IgD-negative memory B cell (primary cell): ENCODE data around the gene NAGK. TPM values are rescaled to one million over a fixed set of nuclear protein-coding genes. Genes with fewer than 3 reads are reported as not detected.
"Not testable (repeated sequence)": the region's sequence is repeated elsewhere in the genome, so short reads cannot be mapped to it uniquely, and the experiment has no call there.

Experiments
- H3K27ac Mint-ChIP-seq, 3 donors: one replicate each; pipeline ENCODE4 v1.8.0; 2020 to 2022; ENCODE audit warnings: mild to moderate bottlenecking in 3 of 3, mixed read lengths in 3 of 3, moderate library complexity in 1 of 3
- H3K27me3 Mint-ChIP-seq: one replicate; pipeline ENCODE4 v1.8.0; 2021; ENCODE audit warnings: mixed read lengths
- H3K36me3 Mint-ChIP-seq: one replicate; pipeline ENCODE4 v1.8.0; 2020; ENCODE audit warnings: mild to moderate bottlenecking, mixed read lengths
- H3K4me1 Mint-ChIP-seq, 3 donors: one replicate each; pipeline ENCODE4 v1.8.0; 2020 to 2022; ENCODE audit warnings: mixed read lengths in 3 of 3, mild to moderate bottlenecking in 1 of 3
- H3K4me3 Mint-ChIP-seq, 4 donors: one replicate each; pipeline ENCODE4 v1.8.0; 2020 to 2022; ENCODE audit warnings: mild to moderate bottlenecking in 4 of 4, mixed read lengths in 4 of 4, moderate library complexity in 3 of 4
- H3K9me3 Mint-ChIP-seq, 3 donors: one replicate each; pipeline ENCODE4 v1.8.0; 2020 to 2021; ENCODE audit warnings: mixed read lengths in 3 of 3, mild to moderate bottlenecking in 1 of 3
- polyA plus RNA-seq: library from polyadenylated mRNA; unstranded; fragments of 300-500 nt; fragmentation: Illumina TruSeq; gene quantifications from one replicate; pipeline ENCODE4 v1.2.3, GENCODE V29; 2021

The NAGK gene
- polyA plus RNA-seq, result 121 TPM

DNA sequence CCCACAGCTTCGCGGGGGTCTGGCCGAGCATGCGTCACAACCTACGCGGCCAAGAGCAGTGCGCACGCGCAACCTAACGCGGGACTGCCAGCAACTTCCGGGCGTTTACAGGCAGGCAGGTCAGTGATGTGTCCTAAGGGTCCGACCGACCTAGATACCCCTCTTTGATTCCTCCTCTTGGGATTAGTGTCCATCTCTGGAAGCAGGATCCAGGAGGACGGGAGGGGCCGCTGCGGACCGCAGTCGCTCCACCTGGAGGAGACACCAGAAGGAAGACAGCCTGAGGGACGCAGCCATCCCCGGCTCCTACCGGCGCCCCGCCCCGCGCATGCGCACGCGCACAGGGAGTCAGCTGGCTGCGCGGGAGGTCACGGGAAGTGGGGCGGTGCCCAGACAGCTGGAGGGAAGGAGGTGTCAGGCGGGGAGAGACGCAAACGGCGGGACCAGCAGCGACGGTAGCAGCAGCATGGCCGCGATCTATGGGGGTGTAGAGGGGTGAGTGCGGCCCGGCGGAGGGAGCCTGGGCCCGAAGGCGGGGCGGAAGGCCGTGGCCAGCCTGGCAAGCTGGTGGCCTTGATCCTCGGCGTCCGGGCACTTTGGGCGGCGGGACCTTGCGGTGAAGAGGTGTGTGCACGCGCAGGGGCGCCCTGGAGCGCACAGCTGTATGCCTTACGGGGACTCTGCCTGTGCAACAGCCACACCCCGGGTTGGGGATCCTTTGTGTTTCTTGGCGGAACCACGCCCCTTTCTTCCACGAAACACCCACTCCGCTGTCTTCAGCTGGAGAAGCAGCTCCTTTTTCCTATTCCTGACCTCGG lies at the start of gene NAGK:
TSS of gene NAGK (plus strand) at position 431 of the 818 bp plus-strand sequence. CDS start at position 467, 36 bp downstream.
- Mint-ChIP-seq H3K36me3 (no peaks in the 10 kb centered on the region), H3K27me3 (no peaks in the 10 kb centered on the region), H3K4me1 (peaks cover 48 to 69% (median 58%) of the 10 kb centered on the region in 3 donors), H3K27ac (peak within 1 kb of the TSS; percentile 93 to 100 (median 98)), H3K4me3 (peak within 1 kb of the TSS; percentile 84 to 99 (median 97)), H3K9me3 (no peaks in the 10 kb centered on the region)

DNA sequence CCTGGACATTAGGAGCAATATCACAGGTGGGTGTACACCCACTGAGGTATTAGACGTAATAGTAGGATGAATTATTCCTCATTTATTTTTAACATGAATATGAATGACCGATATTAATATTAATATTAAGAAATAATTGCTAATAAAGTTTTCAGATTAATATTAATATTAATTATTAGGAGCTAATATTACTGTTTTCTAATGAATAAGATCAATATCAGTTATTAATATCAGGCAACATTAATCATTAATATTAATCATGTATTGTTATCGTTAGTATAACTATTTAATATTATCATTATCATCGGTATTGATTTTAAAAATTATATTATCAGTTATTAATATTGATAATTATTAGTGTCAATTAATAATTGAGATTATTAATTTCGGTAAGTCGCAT lies 48.5 kb upstream of the NAGK start:
- not testable (repeated sequence) for H3K27me3 Mint-ChIP-seq, H3K9me3 Mint-ChIP-seq, H3K4me1 Mint-ChIP-seq, H3K36me3 Mint-ChIP-seq, H3K4me3 Mint-ChIP-seq
- H3K27ac Mint-ChIP-seq, result peak overlapping the region in 1 of 3 donors; percentile 39

DNA sequence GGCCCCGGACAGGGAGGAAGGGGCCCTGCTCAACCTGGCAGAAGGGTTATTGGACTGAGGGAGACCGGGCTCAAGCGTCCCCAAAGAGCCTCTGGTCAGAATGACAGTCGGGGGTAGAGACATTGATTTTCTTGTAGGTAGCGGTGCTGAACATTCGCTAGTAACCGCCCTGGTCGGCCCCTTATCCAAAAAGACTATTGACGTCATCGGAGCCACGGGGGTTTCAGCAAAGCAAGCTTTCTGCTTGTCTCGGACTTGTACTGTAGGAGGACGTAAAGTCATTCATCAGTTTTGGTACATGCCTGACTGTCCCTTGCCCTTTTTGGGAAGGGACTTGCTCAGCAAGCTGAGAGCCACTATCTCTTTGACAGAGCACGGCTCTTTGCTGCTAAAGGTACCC lies 47.1 kb upstream of the NAGK start:
- not testable (repeated sequence) for H3K4me3 Mint-ChIP-seq, H3K9me3 Mint-ChIP-seq, H3K27me3 Mint-ChIP-seq, H3K27ac Mint-ChIP-seq, H3K36me3 Mint-ChIP-seq, H3K4me1 Mint-ChIP-seq

DNA sequence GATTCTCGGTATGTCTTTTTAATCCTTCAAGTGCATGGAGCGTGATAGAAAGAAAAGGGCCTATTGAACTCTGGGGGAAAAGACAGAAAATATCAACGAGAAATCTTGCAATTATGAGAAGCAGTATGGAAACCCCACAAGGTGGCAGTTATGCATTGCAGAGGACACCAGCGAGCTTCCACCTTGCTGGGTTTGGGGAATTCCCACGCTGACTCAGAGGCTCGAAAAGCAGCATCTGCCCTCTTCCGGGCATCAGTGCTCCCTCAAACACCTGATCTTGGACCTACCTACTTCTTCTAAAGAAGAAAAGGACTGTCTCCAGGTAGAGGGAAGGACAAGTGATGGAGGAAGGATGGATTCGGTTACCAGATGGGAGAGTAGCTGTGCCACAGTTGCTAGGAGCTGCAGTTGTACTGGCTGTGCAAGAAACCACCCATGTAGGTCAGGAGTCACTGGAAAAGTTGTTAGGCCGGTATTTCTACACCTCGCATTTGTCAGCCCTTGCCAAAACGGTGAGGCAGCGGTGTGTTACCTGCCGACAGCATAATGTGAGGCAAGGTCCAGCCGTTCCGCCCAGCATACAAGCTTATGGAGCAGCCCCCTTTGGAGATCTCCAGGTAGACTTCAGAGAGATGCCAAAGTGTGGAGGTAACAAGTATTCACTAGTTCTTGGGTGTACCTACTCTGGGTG lies 44.8 kb upstream of the NAGK start:
- H3K4me1 Mint-ChIP-seq, H3K27me3 Mint-ChIP-seq, H3K36me3 Mint-ChIP-seq, H3K4me3 Mint-ChIP-seq, H3K9me3 Mint-ChIP-seq, H3K27ac Mint-ChIP-seq: not testable (repeated sequence)

DNA sequence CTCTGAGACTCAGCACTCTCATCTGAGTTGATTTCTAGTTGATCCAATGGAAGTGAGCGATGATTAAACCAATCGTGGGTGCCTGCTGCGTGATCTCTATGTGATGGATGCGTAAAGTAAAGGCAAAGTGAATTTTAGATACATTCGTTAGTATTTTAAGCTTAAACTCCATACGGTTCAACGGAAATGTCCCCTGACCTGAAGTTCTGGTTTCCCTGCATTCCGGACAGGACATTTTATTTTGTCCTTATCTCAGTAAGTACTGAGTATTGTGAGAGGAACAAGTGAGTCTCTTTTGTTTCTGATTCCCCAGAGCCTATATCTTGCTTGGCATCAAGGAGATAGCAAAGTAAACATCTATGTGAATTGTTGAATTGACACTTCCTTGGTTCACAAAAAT lies 32.2 kb upstream of the NAGK start:
- H3K4me1 Mint-ChIP-seq, H3K27ac Mint-ChIP-seq, H3K4me3 Mint-ChIP-seq, H3K36me3 Mint-ChIP-seq, H3K9me3 Mint-ChIP-seq: not testable (repeated sequence)
- H3K27me3 Mint-ChIP-seq, result peaks cover 15% of the 10 kb centered on the region

DNA sequence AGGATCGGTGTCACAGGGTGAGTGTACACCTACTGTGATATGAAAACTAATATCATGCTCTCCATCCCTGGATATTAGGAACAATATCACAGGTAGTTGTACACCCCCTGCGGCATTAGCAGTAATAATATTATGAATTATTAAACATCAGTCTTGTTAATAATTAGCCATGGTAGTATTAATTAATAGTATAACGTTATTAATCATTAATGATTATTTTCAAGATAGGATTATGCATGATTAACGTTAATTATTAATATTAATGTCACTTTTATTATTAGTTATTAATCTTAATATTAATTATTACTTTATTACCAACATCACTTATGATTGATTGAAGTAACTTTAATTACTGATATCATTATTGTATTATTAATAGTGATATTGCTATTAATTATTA lies 26.2 kb upstream of the NAGK start:
- Mint-ChIP-seq H3K9me3 (no peaks in the 10 kb centered on the region), H3K27ac (no peak overlapping the region), H3K4me3 (no peak overlapping the region), H3K36me3 (no peaks in the 10 kb centered on the region), H3K27me3 (peaks cover 6% of the 10 kb centered on the region), H3K4me1 (no peaks in the 10 kb centered on the region)

DNA sequence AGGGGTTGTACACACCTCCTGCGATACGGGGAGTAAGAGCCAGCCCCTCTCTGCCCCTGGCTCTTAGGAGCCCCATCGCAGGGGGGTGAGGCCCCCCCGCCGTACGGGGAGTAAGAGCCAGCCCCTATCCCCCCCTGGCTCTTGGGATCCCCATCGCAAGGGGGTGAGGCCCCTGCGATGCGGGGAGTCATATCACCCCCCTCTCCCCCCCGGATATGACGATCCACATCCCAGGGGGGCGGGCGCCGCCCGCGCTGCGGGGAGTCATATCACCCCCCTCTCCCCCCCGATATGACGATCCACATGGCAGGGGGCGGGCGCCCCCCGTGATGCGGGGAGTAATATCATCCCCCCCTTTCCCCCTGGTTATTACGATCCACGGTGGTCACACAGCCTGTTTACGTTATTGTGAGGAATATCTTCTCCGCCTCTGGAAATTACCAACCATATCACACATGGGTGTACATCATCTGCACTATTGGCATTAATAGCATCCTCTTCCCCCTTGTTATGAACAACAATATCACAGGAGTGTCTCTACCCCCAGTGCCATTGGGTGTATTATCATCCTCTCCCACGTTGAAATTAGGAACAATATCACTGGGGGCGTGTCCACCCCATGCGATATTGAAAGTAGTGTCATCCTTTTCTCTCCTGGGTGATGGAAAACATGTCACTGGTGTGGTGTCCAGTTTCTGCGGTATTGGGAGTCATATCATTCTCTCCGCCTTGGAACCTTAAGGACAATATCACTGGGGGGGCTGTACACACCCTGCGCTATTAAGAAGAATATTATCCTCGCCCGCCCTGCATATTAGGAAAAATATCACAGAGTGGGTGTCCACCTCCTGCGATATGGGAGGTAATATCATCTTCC lies 24.7 kb upstream of the NAGK start:
- H3K36me3 Mint-ChIP-seq, result no peaks in the 10 kb centered on the region
- H3K27me3 Mint-ChIP-seq, result peaks cover 6% of the 10 kb centered on the region
- no peak overlapping the region for H3K27ac Mint-ChIP-seq
- H3K4me3 Mint-ChIP-seq, result no peak overlapping the region
- no peaks in the 10 kb centered on the region for H3K4me1 Mint-ChIP-seq
- no peaks in the 10 kb centered on the region for H3K9me3 Mint-ChIP-seq

DNA sequence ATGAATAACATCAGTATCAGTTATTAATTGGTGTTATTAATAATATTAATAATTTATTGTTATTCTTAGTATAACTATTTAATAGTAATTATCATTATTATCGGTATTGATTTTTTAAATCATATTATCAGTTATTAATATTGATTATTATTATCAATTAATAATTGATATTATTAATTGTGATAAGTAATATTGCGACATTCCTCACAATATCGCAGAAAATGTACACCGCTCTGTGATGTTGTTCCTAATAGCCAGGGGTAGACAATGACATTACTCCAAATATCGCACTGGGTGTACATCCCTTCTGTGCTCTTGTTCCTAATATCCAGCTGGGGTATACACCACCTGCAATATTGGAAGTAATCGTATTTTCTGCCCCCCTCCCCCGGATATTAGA lies 23.3 kb upstream of the NAGK start:
- Mint-ChIP-seq H3K27ac (no peak overlapping the region), H3K27me3 (peaks cover 6% of the 10 kb centered on the region), H3K4me3 (no peak overlapping the region), H3K36me3 (no peaks in the 10 kb centered on the region), H3K4me1 (peaks cover 5 to 7% (median 6%) of the 10 kb centered on the region in 3 donors), H3K9me3 (no peaks in the 10 kb centered on the region)

DNA sequence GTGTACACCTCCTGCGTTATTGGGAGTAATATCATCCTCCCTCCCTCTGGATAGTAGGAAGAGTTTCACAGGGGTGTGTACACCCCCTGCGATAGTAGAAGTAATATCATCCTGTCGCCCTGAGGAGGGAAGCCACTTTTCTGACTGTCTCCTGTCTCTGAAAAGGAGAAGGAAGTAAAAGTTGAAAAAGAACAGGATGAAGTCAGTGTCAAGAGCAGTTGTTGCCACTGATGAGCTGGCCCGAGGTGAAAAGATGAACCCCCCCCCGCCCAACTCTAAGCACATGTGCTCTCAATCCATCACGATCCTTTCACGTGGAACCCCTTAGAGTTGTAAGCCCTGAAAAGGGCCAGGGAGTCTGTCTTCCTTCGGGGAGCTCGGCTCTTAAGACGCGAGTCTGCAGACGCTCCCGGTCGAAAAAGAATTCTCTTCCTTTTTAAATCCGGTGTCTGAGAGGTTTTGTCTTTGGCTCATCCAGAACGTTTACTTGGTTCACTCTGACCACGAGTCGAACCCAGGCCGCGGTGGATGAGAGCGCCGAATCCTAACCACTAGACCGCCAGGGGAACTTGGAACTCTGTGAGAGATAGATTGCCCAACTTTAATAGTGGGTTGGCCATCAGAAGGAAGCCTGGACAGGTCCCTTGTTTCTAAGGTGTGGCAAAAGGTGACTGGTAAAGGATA lies 22.4 kb upstream of the NAGK start:
- Mint-ChIP-seq H3K27ac (no peak overlapping the region), H3K27me3 (peaks cover 6% of the 10 kb centered on the region), H3K9me3 (no peaks in the 10 kb centered on the region), H3K4me3 (no peak overlapping the region), H3K36me3 (no peaks in the 10 kb centered on the region), H3K4me1 (peaks cover 5 to 7% (median 6%) of the 10 kb centered on the region in 3 donors)

DNA sequence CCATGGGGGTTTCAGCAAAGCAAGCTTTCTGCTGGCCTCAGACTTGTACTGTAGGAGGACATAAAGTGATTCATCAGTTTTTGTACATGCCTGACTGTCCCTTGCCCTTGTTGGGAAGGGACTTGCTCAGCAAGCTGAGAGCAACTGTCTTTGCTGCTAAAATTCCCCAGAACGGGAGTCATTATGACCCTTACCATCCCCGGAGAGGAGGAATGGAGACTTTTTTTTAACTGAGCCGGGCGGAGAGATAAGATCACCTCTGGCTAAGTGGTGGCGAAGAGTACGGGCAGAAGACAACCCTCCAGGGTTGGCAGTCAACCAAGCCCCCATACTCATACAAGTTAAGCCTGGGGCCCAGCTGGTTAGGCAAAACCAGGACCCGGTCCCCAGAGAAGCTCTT lies 20.4 kb upstream of the NAGK start:
- peaks cover 5 to 7% (median 6%) of the 10 kb centered on the region in 3 donors for H3K4me1 Mint-ChIP-seq
- no peaks in the 10 kb centered on the region for H3K9me3 Mint-ChIP-seq
- no peaks in the 10 kb centered on the region for H3K36me3 Mint-ChIP-seq
- H3K27ac Mint-ChIP-seq, result no peak overlapping the region
- H3K27me3 Mint-ChIP-seq, result peaks cover 3% of the 10 kb centered on the region
- no peak overlapping the region for H3K4me3 Mint-ChIP-seq

DNA sequence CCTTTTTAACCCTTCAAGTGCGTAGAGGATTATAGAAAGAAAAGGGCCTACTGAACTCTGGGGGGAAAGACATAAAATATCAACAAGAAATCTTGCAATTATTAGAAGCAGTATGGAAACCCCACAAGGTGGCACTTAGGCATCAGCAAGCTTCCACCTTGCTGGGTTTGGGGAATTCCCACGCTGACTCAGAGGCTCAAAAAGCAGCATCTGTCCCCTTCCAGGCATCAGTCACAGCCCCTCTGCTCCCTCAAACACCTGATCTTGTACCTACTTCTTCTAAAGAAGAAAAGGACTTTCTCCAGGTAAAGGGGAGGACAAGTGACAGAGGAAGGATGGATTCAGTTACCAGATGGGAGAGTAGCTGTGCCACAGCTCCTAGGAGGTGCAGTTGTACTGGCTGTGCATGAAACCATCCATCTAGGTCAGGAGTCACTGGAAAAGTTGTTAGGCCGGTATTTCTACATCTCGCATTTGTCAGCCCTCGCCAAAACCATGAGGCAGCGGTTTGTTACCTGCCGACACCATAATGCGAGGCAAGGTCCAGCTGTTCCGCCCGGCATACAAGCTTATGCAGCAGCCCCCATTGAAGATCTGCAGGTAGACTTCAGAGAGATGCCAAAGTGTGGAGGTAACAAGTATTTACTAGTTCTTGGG lies 18.6 kb upstream of the NAGK start:
- not testable (repeated sequence) for H3K9me3 Mint-ChIP-seq, H3K27me3 Mint-ChIP-seq, H3K4me1 Mint-ChIP-seq, H3K4me3 Mint-ChIP-seq, H3K36me3 Mint-ChIP-seq
- H3K27ac Mint-ChIP-seq, result peak overlapping the region in 1 of 3 donors; percentile 53

DNA sequence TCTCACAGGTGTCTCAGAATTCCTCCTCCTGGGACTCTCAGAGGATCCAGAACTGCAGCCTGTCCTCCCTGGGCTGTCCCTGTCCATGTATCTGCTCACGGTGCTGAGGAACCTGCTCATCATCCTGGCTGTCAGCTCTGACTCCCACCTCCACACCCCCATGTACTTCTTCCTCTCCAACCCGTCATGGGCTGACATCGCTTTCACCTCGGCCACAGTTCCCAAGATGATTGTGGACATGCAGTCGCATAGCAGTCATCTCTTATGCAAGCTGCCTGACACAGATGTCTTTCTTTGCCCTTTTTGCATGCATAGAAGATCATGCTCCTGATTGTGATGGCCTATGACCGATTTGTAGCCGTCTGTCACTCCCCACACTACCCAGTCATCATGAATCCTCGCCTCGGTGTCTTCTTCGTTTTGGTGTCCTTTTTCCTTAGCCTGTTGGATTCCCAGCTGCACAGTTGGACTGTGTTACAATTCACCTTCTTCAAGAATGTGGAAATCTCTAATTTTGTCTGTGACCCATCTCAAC lies 13.2 kb upstream of the NAGK start:
- H3K9me3 Mint-ChIP-seq, H3K27ac Mint-ChIP-seq, H3K36me3 Mint-ChIP-seq, H3K4me1 Mint-ChIP-seq, H3K27me3 Mint-ChIP-seq, H3K4me3 Mint-ChIP-seq: not testable (repeated sequence)

DNA sequence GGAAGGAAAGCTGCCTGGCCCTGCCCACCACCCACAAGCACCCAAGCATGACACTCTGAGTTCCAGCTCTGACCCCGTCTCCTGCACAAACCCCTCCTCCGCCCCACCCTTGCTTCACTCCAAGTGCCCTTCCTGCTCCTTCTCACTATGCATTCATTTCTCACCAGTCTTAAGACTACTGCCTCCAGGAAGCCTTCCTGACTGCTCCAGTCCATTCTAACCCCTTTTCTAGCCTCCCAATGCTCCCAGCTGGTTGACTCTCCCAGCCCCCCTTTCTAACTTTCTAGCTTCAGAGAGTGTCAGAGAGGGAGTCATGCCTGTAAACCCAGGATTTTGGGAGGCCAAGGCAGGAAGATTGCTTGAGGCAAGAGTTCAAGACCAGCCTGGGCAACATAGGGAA lies 8.2 kb upstream of the NAGK start:
- Mint-ChIP-seq H3K27me3 (no peaks in the 10 kb centered on the region), H3K36me3 (peaks cover 5% of the 10 kb centered on the region), H3K9me3 (no peaks in the 10 kb centered on the region), H3K4me3 (no peak overlapping the region), H3K4me1 (peaks cover 9 to 20% (median 15%) of the 10 kb centered on the region in 3 donors), H3K27ac (no peak overlapping the region)

DNA sequence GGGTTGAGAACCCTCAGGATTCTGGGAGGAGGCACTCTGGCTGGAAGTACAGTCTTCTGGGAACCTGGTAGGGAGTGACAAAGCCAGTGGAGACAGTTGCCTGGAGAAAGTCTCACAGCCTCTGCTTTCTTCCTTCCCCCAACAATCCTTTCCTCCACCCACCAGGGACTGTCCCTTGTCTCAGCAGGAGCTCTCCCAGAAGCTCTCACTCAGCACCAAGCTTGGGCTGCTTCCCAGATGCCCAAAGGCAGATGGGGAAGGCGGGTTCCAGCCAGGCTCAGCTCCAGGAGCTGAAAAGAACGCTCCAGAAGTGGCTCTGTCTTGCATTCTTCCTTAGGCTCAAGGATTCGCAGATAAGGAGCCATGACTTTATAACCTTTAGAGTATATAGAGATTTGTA lies 7.6 kb upstream of the NAGK start:
- Mint-ChIP-seq H3K27ac (no peak overlapping the region), H3K27me3 (no peaks in the 10 kb centered on the region), H3K4me1 (peaks cover 16 to 26% (median 20%) of the 10 kb centered on the region in 3 donors), H3K36me3 (peaks cover 5% of the 10 kb centered on the region), H3K4me3 (no peak overlapping the region), H3K9me3 (no peaks in the 10 kb centered on the region)
